Prostate gland (tissue), 2 donors: Measurements from ENCODE around the gene EHMT1. TPM values are rescaled to one million over a fixed set of nuclear protein-coding genes. Genes with fewer than 3 reads are reported as not detected.

Experiments
- DNase-seq: peaks from one replicate; pipeline ENCODE4 v3.0.0-alpha.2; 2019; ENCODE audit warnings: low spot score
- H3K27ac ChIP-seq, 2 donors: fragments of 200-600 bp; sonication (generic); 2 replicates each; pipeline ENCODE4 v1.5.1; 2017 to 2019
- H3K27me3 ChIP-seq: fragments of 200-600 bp; sonication (generic); replicated peaks from 2 replicates; pipeline ENCODE4 v1.5.1; 2019; ENCODE audit not compliant: insufficient read depth
- H3K36me3 ChIP-seq, 2 donors: fragments of 200-600 bp; sonication (generic); 1 replicate in 1 of 2; 2 replicates in 1 of 2; pipeline versions ENCODE4 v1.5.1 to v1.8.1; 2017 to 2019
- H3K4me1 ChIP-seq: fragments of 200-600 bp; sonication (generic); replicated peaks from 2 replicates; pipeline ENCODE4 v1.5.1; 2019
- H3K4me3 ChIP-seq, 2 donors: fragments of 200-600 bp; sonication (generic); 2 replicates each; pipeline ENCODE4 v1.5.1; 2017 to 2019
- H3K9me3 ChIP-seq: fragments of 200-600 bp; sonication (generic); 2 replicates; pipeline ENCODE4 v1.5.1; 2017
- CTCF ChIP-seq, 4 experiments: fragments of 200-600 bp in 2 of 4; fragments of 450-650 bp in 2 of 4; sonication (generic) in 2 of 4; IDR thresholded peaks; 1 replicate in 3 of 4; 2 replicates in 1 of 4; pipeline ENCODE4 v1.5.1; 2016 to 2019; ENCODE audit warnings: antibody characterized with exemption in 4 of 4, mild to moderate bottlenecking in 2 of 4, moderate library complexity in 2 of 4
- POLR2A ChIP-seq: fragments of 450-650 bp; IDR thresholded peaks from one replicate; pipeline ENCODE4 v1.6.1; 2016; ENCODE audit warnings: antibody characterized with exemption, mild to moderate bottlenecking
- POLR2AphosphoS5 ChIP-seq: sonication (generic); formaldehyde crosslinking; IDR thresholded peaks from one replicate; pipeline ENCODE4 v1.6.1; 2017; ENCODE audit warnings: antibody characterized with exemption
- WGBS: methylation state at CpG from one replicate; pipeline ENCODE4 v1.1.5; 2018; 5-methylcytosine and 5-hydroxymethylcytosine counted together
- intact Hi-C: fragments of 100-400 bp; cut with DNase I; formaldehyde crosslinking; loops from one replicate; pipeline ENCODE4 v1.14.2; 2022
- total RNA-seq, 2 donors: library from RNA; depleted of rRNA; stranded (reverse); fragments of >200 nt; gene quantifications; one replicate each; pipeline ENCODE4 v1.1.0, GENCODE V29; 2016

The EHMT1 gene
- total RNA-seq, 2 donors from 2014 or later, result 81.3 to 149 TPM

GRCh38 chr9:137668203-137668602 lies 49.4 kb downstream of the EHMT1 start:
- Histone ChIP-seq H3K9me3 (no peaks in the 10 kb centered on the region), H3K27me3 (no peaks in the 10 kb centered on the region), H3K4me3 (no peak overlapping the region), H3K4me1 (peaks cover 15% of the 10 kb centered on the region), H3K36me3 (no peaks in the 10 kb centered on the region), H3K27ac (no peak overlapping the region)
- intact Hi-C loops, result no loop called here
- TF ChIP-seq POLR2AphosphoS5 (no peak), POLR2A (no peak), CTCF (IDR thresholded peaks at IDR 0.05) (no peak)
- no peak for DNase-seq

- peaks cover 20% of the 10 kb centered on the region for H3K4me1 ChIP-seq
- DNase-seq, result no peak
- 75% methylated on average over 23 of the region's 23 CpGs for WGBS
- H3K27me3 ChIP-seq, result no peaks in the 10 kb centered on the region
- intact Hi-C loops, result no loop called here
- no peaks in the 10 kb centered on the region for H3K36me3 ChIP-seq
- H3K4me3 ChIP-seq, result no peak overlapping the region
- no peaks in the 10 kb centered on the region for H3K9me3 ChIP-seq
- no peak overlapping the region for H3K27ac ChIP-seq
- TF ChIP-seq CTCF (IDR thresholded peaks at IDR 0.05), result no peak
- TF ChIP-seq POLR2A, result no peak
- no peak for TF ChIP-seq POLR2AphosphoS5
These were observed 50.5 kb downstream of the EHMT1 start for GRCh38 chr9:137669261-137669672.

- 46% methylated on average over 25 of the region's 25 CpGs for WGBS
- H3K9me3 ChIP-seq, result no peaks in the 10 kb centered on the region
- intact Hi-C loops, result loop anchor here (10.0 kb wide), 1 partner anchor 104 kb away; no protein-coding TSS in a partner anchor
- peaks cover 21% of the 10 kb centered on the region for H3K4me1 ChIP-seq
- peak; percentile 63 for DNase-seq
- no peaks in the 10 kb centered on the region for H3K27me3 ChIP-seq
- no peaks in the 10 kb centered on the region for H3K36me3 ChIP-seq
- peak overlapping the region in 1 of 2 donors; percentile 54 for H3K27ac ChIP-seq
- no peak for TF ChIP-seq POLR2AphosphoS5
- peak in 1 of 4 experiments; percentile 6 for TF ChIP-seq CTCF (IDR thresholded peaks at IDR 0.05)
- no peak overlapping the region for H3K4me3 ChIP-seq
These were observed 51.8 kb downstream of the EHMT1 start for GRCh38 chr9:137670391-137671195.

GRCh38 chr9:137671196-137671538 lies 52.4 kb downstream of the EHMT1 start:
- H3K36me3 ChIP-seq, result no peaks in the 10 kb centered on the region
- peak overlapping the region in 1 of 2 donors; percentile 54 for H3K27ac ChIP-seq
- peaks cover 21% of the 10 kb centered on the region for H3K4me1 ChIP-seq
- 82% methylated on average over 3 of the region's 3 CpGs for WGBS
- intact Hi-C loops, result loop anchor here (10.0 kb wide), 1 partner anchor 104 kb away; no protein-coding TSS in a partner anchor
- H3K4me3 ChIP-seq, result no peak overlapping the region
- no peaks in the 10 kb centered on the region for H3K9me3 ChIP-seq
- no peak for TF ChIP-seq POLR2A
- no peaks in the 10 kb centered on the region for H3K27me3 ChIP-seq
- no peak for DNase-seq

GRCh38 chr9:137671721-137672120 lies 52.9 kb downstream of the EHMT1 start:
- Histone ChIP-seq H3K27me3 (no peaks in the 10 kb centered on the region), H3K4me3 (no peak overlapping the region), H3K9me3 (no peaks in the 10 kb centered on the region), H3K36me3 (no peaks in the 10 kb centered on the region), H3K4me1 (peaks cover 21% of the 10 kb centered on the region), H3K27ac (no peak overlapping the region)
- intact Hi-C loops, result loop anchor here (10.0 kb wide), 1 partner anchor 103 kb away; no protein-coding TSS in a partner anchor
- DNase-seq, result no peak
- WGBS, result 86% methylated on average over 8 of the region's 8 CpGs
- TF ChIP-seq POLR2AphosphoS5, result no peak
- TF ChIP-seq POLR2A, result no peak
- no peak for TF ChIP-seq CTCF (IDR thresholded peaks at IDR 0.05)
